ENCODE results near the gene HOXA7. TPM values are rescaled to one million over a fixed set of nuclear protein-coding genes. Genes with fewer than 3 reads are reported as not detected.

HOXA7 gene
- total and polyA plus RNA-seq, 10 of the 15 experiments (the other 5 are each of a cell fraction or from before 2014, with no cell fraction given) = not detected

GRCh38 chr7:27155816-27156507, 513 bp downstream of the HOXA7 start:
- POLR2A ChIA-PET = no interaction called here
- no peak overlapping the region for H3K4me3 ChIP-seq
- peaks cover 22 to 60% of the 10 kb centered on the region in 2 experiments for H3K27me3 ChIP-seq (replicated peaks in 1 of 2; ENCODE audit: control insufficient read depth in 2 of 2, insufficient read depth in 2 of 2, low read length in 1 of 2)
- ATAC-seq (no peak), DNase-seq (ENCODE audit: low read depth, low spot score) (no peak), FAIRE-seq (no peak)
- H3K9ac ChIP-seq (ENCODE audit: control insufficient read depth, insufficient read depth, low read length) = no peak overlapping the region
- in situ Hi-C loops (cut with MboI) = loop anchor here (5.0 to 25.0 kb wide), 3 partner anchors 789 to 1294 kb away; no protein-coding TSS in a partner anchor
- no peaks in the 10 kb centered on the region for H3K36me3 ChIP-seq (ENCODE audit: control insufficient read depth in 2 of 2, insufficient read depth in 2 of 2, low read length in 1 of 2)
- H3K9me3 ChIP-seq (replicated peaks; ENCODE audit: control insufficient read depth, insufficient read depth, low read length) = no peaks in the 10 kb centered on the region; the same call in 2 of the 3 replicates
- RAD21 ChIA-PET (ENCODE audit: unreplicated experiment) = no interaction called here
- intact Hi-C loops (cut with micrococcal nuclease; ENCODE audit: unreplicated experiment) = no loop called here
- H2AFZ ChIP-seq (ENCODE audit: control insufficient read depth, low read depth, low read length) = no peak overlapping the region
- H3K79me2 ChIP-seq (ENCODE audit: control insufficient read depth, insufficient read depth, low read length) = no peaks in the 10 kb centered on the region
- H3K4me1 ChIP-seq (ENCODE audit: control insufficient read depth, insufficient read depth, low read length) = no peaks in the 10 kb centered on the region; the same call in 1 of the 2 replicates
- TF ChIP-seq SUZ12 (IDR thresholded peaks at IDR 0.05; ENCODE audit: unreplicated experiment) = peak; percentile 91
- peak; percentile 86 for TF ChIP-seq HDAC6 (IDR thresholded peaks at IDR 0.05; ENCODE audit: unreplicated experiment)
- TF ChIP-seq ASH2L (IDR thresholded peaks at IDR 0.05; ENCODE audit: borderline replicate concordance, low read depth) = no peak
- H4K20me1 ChIP-seq (ENCODE audit: control insufficient read depth, insufficient read depth) = no peaks in the 10 kb centered on the region
- no TSS peak for BruUV-seq (replicated peaks)
- 5% methylated on average over 58 of the region's 63 CpGs for WGBS (ENCODE audit: insufficient coverage, insufficient replicate concordance, low lambda C conversion rate, missing lambda C conversion rate)
- CTCF ChIA-PET = interaction anchor here (0.6 to 1.2 kb wide), 3 partner anchors 301 to 488 kb away, joined by 3 to 4 read pairs (median 3); no protein-coding TSS in a partner anchor
- H3K4me2 ChIP-seq (ENCODE audit: control insufficient read depth, insufficient read depth) = no peak overlapping the region; the same call in 1 of the 2 replicates
- SMC1A ChIA-PET (ENCODE audit: uncharacterized antibody, unreplicated experiment) = interaction anchor here (1.0 kb wide), 1 partner anchor 300 kb away, joined by 3 read pairs; no protein-coding TSS in a partner anchor
- no peak overlapping the region for H3K27ac ChIP-seq (ENCODE audit: control insufficient read depth, insufficient read depth)

- no peak overlapping the region for H3K9ac ChIP-seq (ENCODE audit: control insufficient read depth, insufficient read depth, low read length)
- H2AFZ ChIP-seq (ENCODE audit: control insufficient read depth, low read depth, low read length) = no peak overlapping the region
- POLR2A ChIA-PET = no interaction called here
- CTCF ChIA-PET = interaction anchor here (0.6 to 1.2 kb wide), 4 partner anchors 465 to 770 kb away, joined by 3 to 4 read pairs (median 3); no protein-coding TSS in a partner anchor
- H3K4me1 ChIP-seq (ENCODE audit: control insufficient read depth, insufficient read depth, low read length) = no peaks in the 10 kb centered on the region; the same call in 1 of the 2 replicates
- FAIRE-seq (no peak), ATAC-seq (no peak), DNase-seq (ENCODE audit: low read depth, low spot score) (no peak)
- no peaks in the 10 kb centered on the region for H4K20me1 ChIP-seq (ENCODE audit: control insufficient read depth, insufficient read depth)
- SMC1A ChIA-PET (ENCODE audit: uncharacterized antibody, unreplicated experiment) = interaction anchor here (0.6 kb wide), 1 partner anchor 301 kb away, joined by 3 read pairs; no protein-coding TSS in a partner anchor
- no peaks in the 10 kb centered on the region for H3K36me3 ChIP-seq (ENCODE audit: control insufficient read depth in 2 of 2, insufficient read depth in 2 of 2, low read length in 1 of 2)
- no peaks in the 10 kb centered on the region; the same call in 2 of the 3 replicates for H3K9me3 ChIP-seq (replicated peaks; ENCODE audit: control insufficient read depth, insufficient read depth, low read length)
- H3K27ac ChIP-seq (ENCODE audit: control insufficient read depth, insufficient read depth) = no peak overlapping the region
- 3% methylated on average over 48 of the region's 48 CpGs for WGBS (ENCODE audit: insufficient coverage, insufficient replicate concordance, low lambda C conversion rate, missing lambda C conversion rate)
- no peak overlapping the region for H3K4me3 ChIP-seq
- in situ Hi-C loops (cut with MboI) (loop anchor here (5.0 to 25.0 kb wide), 3 partner anchors 788 to 1293 kb away; no protein-coding TSS in a partner anchor), intact Hi-C loops (cut with micrococcal nuclease; ENCODE audit: unreplicated experiment) (no loop called here)
- no peak overlapping the region for H3K4me2 ChIP-seq (ENCODE audit: control insufficient read depth, insufficient read depth)
- H3K27me3 ChIP-seq (replicated peaks in 1 of 2; ENCODE audit: control insufficient read depth in 2 of 2, insufficient read depth in 2 of 2, low read length in 1 of 2) = peaks cover 22 to 61% of the 10 kb centered on the region in 2 experiments
- no TSS peak for BruUV-seq (replicated peaks)
- no peak for TF ChIP-seq BCL11A (IDR thresholded peaks at IDR 0.05; ENCODE audit: low read depth, low read length)
- peak; percentile 68 for TF ChIP-seq SUZ12 (IDR thresholded peaks at IDR 0.05; ENCODE audit: unreplicated experiment)
- RAD21 ChIA-PET (ENCODE audit: unreplicated experiment) = no interaction called here
- no peaks in the 10 kb centered on the region for H3K79me2 ChIP-seq (ENCODE audit: control insufficient read depth, insufficient read depth, low read length)
These were observed 1.3 kb downstream of the HOXA7 start for GRCh38 chr7:27154901-27155815.
